ENCODE results near the gene MYRFL.

The MYRFL gene

DNA sequence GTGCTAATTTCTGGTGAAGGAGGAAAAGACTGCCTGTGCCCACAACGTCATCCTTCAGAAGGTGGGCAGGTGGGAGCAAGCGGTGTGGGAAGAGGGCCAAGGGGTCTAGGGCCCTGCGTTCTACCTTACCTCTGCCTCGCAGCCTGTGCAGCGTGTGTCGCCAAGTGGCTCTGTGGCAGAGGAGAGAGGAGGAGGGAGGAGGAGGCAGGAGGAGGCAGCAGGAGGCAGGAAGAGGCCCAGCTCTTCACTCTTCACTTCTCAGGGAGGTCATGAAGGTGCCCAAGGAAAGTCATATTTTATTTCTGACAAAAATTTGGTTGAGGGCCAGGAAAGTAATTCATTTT is 177.9 kb downstream of the MYRFL start:
- DNase-seq (ENCODE audit: low read depth), result no peak
- Histone ChIP-seq H3K9ac (ENCODE audit: low read length) (no peak overlapping the region), H3K4me1 (ENCODE audit: control insufficient read depth, insufficient read depth, low read length) (peaks cover 10% of the 10 kb centered on the region)

DNA sequence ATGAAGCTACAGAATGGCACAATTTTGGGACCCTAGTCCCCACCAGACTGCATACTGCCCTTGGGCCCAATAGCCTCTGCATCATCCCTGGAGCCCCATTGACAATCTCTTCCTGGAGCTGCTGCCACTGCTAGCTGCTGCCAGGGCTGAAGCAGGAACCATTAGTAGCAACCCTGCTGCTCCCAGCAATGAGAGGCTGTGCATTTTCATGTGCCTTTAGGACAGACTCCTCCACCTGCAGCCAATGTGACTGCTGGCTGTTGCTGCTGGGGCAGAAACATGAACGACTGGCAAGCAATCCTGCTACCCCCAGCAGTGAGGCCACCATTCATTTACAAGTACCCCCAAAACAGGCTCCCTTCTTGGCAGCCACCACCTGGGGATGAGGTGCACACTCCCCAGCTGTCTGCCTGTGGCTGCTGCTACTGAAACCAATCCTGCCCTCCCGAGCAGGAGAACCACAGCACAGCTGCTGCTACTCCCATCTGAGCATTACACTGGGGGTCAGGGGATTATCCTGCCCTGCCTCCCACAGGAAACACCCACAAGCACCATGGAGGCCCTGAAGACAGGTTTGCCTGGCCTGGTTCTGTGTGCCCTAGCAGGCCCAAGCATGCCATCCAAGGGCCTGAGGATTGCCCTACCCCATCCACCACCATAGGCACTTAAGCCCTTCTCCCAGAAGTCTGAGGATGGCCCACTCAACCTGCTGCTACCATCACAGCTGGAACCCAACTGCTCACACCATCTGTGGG is 181.0 kb downstream of the MYRFL start:
- H3K9ac ChIP-seq (ENCODE audit: low read length), result no peak overlapping the region
- H3K4me3 ChIP-seq (ENCODE audit: low read length), result no peak overlapping the region
- peaks cover 28% of the 10 kb centered on the region for H3K9me3 ChIP-seq (ENCODE audit: control insufficient read depth, low read length)
- DNase-seq (ENCODE audit: low read depth), result no peak
- no peaks in the 10 kb centered on the region for H3K27me3 ChIP-seq (replicated peaks; ENCODE audit: control insufficient read depth, insufficient read depth, low read length)
- H3K36me3 ChIP-seq (ENCODE audit: control insufficient read depth, insufficient read depth, low read length, severe bottlenecking), result no peaks in the 10 kb centered on the region
- H3K4me1 ChIP-seq (ENCODE audit: control insufficient read depth, insufficient read depth, low read length), result peaks cover 10% of the 10 kb centered on the region

More for the DNA sequence above, 177.9 kb downstream of the MYRFL start:
- H3K36me3 ChIP-seq (ENCODE audit: control insufficient read depth, insufficient read depth, low read length, severe bottlenecking), result no peaks in the 10 kb centered on the region
- no peaks in the 10 kb centered on the region for H3K27me3 ChIP-seq (replicated peaks; ENCODE audit: control insufficient read depth, insufficient read depth, low read length)
- peaks cover 3% of the 10 kb centered on the region for H3K9me3 ChIP-seq (ENCODE audit: control insufficient read depth, low read length)
- no peak overlapping the region for H3K4me3 ChIP-seq (ENCODE audit: low read length)

DNA sequence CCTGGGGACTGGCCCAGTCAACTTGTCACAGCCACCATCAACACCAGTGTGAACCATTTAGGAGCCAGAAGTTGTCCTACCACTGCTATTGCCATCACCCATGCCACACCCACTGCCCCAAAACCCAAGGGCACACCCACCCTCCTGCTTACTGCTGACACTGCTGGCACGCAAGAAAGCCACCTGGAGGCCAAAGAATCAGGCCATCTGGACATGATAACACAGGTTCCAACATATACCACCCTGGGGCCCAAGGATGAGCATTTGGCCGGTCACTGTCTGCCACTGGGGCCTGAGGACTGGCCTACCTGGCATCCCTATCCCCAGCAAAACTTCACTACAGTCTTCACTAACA is 181.6 kb downstream of the MYRFL start:
- no peaks in the 10 kb centered on the region for H3K36me3 ChIP-seq (ENCODE audit: control insufficient read depth, insufficient read depth, low read length, severe bottlenecking)
- peaks cover 28% of the 10 kb centered on the region for H3K9me3 ChIP-seq (ENCODE audit: control insufficient read depth, low read length)
- H3K27me3 ChIP-seq (replicated peaks; ENCODE audit: control insufficient read depth, insufficient read depth, low read length), result no peaks in the 10 kb centered on the region
- no peak for DNase-seq (ENCODE audit: low read depth)
- H3K4me1 ChIP-seq (ENCODE audit: control insufficient read depth, insufficient read depth, low read length), result peaks cover 10% of the 10 kb centered on the region
- no peak overlapping the region for H3K9ac ChIP-seq (ENCODE audit: low read length)
- no peak overlapping the region for H3K4me3 ChIP-seq (ENCODE audit: low read length)

DNA sequence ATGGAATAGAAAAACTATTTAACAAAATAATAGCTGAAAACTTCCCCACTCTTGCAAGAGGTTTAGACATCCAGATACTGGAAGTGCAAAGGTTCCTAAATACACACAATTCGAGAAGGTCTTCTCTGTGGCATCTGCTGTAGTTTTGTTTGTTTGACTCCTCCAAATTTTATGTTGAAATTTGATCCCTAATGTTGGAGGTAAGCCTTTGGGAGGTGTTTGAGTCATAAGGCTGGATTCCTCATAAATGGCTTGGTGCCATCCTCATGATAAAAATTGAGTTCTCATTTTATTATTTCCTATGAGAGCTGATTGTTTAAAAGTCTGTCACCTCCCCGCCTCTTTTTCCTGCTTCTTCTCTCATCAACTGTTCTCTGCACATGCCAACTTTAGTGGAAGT is 182.7 kb downstream of the MYRFL start:
- Histone ChIP-seq H3K4me1 (ENCODE audit: control insufficient read depth, insufficient read depth, low read length) (peaks cover 3% of the 10 kb centered on the region), H3K9me3 (ENCODE audit: control insufficient read depth, low read length) (peaks cover 28% of the 10 kb centered on the region)

More for the DNA sequence above, 182.7 kb downstream of the MYRFL start:
- DNase-seq (ENCODE audit: low read depth), result no peak
- H3K27me3 ChIP-seq (replicated peaks; ENCODE audit: control insufficient read depth, insufficient read depth, low read length), result no peaks in the 10 kb centered on the region
- no peak overlapping the region for H3K9ac ChIP-seq (ENCODE audit: low read length)
- H3K4me3 ChIP-seq (ENCODE audit: low read length), result no peak overlapping the region
- H3K36me3 ChIP-seq (ENCODE audit: control insufficient read depth, insufficient read depth, low read length, severe bottlenecking), result no peaks in the 10 kb centered on the region

Data from adipocyte (in vitro differentiated cells).